GM21576 (cell line): ENCODE data around the gene HDAC11.
"Not testable (repeated sequence)": the region's sequence is repeated elsewhere in the genome, so short reads cannot be mapped to it uniquely, and the experiment has no call there.

Source experiments
- ATAC-seq: cut with Tn5 transposase; IDR thresholded peaks from one replicate; pipeline ENCODE4 v1.9.1; 2021; ENCODE audit warnings: mild to moderate bottlenecking, moderate library complexity; ENCODE audit not compliant: unreplicated experiment

HDAC11 gene

DNA sequence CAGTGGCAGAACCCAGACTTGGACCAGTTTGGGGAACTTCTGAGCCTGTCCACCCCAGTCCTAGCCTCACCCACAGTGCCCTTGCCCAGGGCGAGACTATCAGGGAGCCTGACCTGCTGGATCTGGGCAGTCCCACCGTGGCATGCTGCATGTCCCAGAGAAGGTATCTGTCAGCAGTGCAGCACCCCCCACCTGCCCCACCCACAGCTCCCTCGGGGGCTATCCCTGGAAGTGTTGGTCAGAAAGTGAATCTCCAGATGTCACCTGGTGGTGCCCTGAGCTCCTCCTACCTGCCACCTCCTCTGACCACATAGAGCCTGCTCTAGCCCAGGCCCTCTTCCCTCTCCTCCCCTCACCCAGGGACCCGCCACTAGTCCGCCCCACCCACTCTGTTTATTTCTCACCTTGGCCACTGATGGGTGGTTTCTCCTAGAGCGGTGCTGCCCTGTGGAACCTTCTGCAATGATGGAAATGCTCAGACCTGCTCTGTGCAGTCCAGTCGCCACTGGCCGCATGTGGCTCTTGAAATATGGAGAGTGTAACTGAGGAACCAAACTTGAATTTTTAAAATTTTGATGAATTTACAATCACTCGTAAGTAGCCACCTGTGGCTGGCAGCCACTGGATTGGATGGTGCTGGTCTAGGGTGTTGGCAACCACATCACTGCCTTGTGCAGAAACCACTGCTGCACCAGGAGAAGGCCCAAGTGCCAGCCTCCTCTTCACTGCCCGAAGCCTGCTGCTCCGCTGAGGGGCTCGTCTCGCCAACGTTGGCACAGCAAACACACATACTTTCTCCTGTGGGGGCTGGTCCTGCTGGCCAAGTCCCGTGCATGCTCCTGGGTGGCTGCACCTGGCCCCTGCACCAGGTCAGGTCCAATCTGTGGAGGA is 13.1 kb downstream of the HDAC11 start:
- ATAC-seq: no peak

DNA sequence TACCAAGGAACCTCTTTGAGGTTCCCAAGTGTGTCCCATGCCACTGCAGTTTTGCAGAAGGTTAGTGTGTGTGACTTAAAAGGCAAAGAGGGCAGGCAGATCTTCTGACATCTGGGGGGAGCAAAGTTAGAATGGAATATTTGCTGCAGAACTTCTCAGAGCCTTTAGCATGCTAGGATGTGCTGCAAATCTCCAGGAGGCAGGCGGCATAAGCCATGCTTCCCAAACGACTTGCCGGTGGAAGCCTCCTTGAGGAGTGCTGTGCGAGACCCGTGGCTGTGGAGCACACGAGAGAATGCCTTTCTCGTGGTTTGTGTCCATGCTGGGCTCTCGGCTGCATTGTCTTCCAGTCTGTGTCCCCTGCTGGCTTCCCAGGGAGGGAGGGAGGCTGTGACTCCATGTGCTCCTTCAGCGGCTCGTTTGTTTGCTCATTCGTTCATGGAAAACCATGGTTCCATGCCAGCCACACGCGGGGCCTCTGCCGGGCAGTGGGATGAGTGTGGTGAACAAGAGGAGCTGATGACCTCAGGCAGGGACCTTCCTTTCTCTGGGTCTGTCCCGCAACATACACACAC is 13.8 kb downstream of the HDAC11 start:
- ATAC-seq: no peak

DNA sequence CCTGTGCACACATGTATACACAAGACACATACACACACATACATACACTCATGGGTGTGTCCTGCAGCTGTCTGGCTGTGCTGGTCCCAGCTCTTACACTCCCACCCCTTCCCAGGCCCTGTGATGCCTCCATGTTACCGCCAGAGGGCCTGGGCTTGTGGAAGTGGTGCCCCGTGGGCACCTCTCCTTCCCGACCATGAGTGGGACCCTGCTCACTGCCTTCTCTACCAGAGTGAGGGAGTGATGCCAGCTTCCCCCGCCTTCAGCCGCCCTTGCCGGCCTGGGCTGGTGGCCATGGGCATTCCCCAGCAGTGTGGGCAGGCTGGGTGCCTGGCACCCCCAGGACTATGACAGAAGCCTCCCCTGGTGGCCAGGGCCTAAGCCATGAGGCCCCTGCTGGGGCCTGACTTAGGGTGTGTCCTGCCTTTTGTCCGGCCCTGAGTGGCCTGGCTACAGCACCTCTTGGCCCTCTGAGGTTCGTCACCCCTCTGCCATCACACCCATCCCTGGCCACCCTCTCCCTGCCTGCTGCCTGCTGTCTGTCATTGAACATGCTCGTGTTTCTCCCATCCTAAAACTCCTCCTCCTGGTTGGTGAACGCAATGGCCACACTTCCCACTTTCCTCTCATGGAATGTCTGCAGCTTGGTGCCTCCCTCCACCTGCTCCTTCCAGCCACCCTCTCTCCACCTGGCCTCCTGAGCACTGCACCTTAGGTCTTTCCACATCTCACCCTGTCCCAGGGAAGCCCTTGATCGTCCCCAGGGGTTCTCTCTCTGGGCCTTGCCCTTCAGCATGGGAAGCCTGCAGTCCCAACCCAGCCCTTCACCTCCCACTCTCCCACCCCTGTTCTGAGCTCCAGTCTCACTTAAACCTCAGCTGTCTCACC is 14.6 kb downstream of the HDAC11 start:
- ATAC-seq: no peak

DNA sequence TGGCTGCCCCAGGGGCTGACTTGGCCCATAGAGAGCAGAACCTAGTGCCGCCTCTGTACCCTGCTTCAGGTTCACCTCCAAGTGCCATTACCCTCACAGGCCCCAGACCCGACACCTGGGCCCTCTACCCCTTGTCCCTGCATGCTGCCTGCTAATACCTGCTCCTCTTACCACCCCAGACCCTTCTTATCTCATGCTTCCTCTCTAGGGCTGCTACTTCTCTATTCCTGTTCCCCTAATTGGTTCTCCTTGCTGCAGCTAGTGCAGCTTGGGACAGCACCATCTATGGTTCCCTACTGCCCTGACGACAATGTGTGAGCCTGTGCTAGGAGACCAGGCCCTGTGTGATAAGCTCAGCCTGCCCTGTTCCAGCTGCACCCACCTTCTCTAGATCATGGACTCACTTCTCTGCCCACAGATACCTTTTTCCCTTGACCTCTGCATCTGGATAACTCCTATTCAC is 15.3 kb downstream of the HDAC11 start:
- ATAC-seq: no peak

DNA sequence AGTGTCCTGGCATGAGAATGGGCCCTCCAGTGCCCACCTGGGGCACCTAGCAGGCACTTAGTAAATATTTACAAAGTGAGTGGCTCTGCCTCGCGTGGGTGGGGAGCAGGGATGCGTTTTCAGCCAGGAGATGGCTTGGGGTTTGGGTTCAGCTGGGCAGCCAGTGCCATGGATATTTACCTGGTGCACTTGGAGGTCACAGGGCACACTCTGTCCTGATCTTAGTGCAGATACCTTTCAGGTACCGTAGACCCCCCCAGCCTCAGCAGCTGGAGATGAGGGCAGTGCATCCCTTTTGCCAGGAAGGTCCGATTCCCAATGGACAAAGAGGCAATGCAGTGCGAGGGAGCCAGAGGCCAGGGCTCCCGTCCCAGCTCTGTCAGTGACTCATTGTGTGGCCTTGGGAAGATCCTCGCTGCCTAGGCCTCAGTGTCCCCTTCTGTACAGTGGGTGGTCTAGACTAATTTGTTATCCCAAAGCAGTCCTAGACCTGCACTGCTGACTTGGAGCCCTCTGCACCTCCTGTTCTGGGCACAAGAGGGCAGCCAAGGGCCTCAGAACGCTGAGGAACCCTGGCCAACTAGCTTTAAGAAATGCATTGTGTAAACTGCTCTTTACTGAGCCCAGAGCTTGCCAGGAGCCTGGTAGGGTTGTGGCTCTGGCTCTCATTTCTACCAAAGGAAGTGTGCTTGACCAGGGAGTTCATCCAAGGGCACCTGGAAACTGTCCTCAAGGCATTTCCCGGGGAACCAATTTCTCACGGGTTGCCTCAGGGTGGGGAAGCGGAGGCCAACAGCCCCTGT is 16.0 kb downstream of the HDAC11 start:
- ATAC-seq: peak; percentile 75

DNA sequence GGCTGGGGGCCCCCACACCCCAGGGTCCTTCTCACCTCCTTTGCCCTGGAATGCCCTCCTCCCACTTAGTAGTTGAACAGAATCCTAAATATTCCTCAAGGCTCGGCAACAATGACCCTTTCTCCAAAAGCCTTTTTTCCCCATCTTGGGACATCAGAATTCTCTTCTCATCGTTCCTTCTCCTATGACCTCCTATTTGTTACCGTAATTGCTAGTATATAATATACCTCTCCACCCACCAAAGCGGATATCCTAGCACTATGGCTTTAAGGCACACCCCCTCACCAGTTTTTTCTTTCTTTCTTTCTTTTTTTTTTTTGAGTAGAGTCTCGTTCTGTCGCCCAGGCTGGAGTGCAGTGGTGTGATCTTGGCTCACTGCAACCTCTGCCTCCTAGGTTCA is 16.8 kb downstream of the HDAC11 start:
- ATAC-seq: no peak

DNA sequence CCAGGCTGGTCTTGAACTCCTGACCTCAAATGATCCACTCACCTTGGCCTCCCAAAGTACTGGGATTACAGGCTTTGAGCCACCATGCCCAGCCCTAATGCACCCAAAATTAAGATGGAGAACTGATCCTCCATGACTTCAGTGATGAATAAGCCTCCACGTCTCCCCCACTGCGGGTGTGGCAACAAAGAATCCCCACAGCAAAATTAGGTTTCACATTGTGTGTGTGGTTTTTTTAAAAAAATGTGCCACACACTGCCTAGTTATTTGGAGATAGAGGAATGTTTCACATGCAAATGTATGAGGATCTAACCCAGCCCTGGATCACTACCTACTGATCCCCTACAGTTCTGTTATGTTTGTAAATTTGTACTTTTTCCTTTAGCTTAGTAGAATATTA is 17.3 kb downstream of the HDAC11 start:
- ATAC-seq: no peak

DNA sequence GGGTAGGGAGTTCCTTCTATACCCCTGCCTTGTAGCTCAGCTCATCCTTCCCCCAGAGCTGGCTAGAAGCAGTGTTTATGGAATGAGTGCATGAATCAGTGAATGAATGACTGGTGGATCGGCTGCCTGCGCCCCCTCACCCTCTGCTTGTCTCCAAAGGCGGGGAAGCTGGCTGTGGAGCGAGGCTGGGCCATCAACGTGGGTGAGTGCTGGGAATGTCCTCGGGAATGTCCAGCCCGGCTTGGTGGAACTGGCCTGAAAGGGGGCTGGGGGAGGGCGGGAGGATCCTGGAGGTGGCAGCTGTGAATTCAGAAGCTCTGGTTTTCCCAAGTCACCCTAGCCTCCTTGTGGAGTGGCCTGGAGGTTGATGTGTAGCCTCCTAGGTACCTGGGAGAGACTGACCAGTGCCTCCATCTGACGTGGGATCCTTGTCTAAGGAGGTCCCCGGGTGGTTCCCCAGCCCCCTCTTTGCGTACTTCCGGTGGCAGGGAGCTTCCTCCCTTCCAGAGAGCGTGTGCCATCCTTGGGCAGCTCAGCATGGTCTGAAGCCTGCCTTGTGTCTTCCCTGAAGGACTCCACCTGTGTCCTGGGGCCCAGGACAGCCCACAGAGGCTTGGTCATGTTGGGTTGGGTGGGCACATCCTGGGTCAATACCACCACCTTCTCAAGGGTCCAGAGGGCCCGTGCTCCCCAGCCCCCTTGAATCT is 18.4 kb downstream of the HDAC11 start:
- ATAC-seq: no peak

DNA sequence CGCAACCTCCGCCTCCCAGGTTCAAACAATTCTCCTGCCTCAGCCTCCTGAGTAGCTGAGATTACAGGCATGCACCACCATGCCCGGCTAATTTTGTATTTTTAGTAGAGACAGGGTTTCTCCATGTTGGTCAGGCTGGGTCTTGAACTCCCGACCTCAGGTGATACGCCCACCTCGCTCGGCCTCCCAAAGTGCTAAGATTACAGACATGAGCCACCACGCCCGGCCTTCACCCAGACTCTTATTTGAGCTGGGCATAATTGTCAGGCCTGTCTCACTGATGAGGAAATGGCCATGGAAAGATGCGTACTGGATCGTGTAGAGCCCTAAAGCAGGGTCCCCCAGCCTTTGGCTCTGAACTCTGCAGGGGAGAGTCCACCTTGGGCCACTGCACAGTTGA is 19.1 kb downstream of the HDAC11 start:
- not testable (repeated sequence) for ATAC-seq

DNA sequence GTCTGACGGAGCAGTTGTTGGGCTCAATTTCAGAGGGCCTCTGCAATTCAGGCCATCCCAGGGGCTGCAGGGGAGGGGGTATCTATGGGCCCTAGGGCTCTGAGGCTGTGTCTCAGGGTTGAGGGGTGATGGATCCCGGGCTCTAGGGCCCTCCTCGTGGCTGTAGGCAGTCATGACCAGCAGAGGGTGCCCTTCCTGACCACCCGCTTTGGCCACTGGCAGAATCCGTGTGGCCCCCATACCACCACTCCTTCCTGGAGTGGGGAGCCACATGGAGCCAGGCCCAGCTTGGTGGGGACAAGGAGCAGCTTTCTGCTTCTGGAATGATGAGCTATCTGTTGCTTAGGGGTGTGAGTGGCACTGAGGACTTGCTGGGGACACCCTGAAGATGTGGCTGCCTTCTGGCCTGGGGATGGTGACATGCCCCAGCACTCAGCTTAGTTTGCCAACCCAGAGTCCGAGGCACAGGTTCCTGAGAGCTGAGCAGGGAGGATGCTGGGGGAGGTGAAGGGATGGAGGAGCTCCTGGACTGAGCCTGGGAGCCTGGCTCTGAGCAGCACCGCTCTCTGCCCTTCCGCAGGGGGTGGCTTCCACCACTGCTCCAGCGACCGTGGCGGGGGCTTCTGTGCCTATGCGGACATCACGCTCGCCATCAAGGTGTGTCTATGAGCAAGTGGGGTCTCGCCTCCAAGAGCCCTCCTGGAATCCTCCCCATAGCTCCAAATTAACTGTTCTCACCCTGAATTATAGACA is 20.2 kb downstream of the HDAC11 start:
- no peak for ATAC-seq

DNA sequence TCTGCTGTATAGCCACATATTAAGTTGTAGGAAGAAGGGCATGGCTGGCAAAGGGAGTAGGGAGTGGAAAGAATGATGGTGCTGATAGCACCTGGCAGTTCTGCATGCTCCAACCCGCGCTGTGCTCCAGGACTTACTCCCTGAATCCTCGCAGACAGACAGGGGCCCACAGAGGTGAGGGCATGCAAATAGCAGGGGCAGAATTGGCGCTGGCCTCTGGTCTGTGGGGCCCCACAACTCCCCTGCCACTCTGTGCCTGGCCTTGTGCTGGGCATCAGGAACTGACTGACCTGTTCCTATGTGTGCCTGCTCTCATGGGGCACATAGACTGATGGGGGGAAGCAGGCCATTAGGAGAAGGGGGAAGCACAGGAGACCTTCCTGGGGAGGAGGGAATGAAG is 20.9 kb downstream of the HDAC11 start:
- no peak for ATAC-seq

DNA sequence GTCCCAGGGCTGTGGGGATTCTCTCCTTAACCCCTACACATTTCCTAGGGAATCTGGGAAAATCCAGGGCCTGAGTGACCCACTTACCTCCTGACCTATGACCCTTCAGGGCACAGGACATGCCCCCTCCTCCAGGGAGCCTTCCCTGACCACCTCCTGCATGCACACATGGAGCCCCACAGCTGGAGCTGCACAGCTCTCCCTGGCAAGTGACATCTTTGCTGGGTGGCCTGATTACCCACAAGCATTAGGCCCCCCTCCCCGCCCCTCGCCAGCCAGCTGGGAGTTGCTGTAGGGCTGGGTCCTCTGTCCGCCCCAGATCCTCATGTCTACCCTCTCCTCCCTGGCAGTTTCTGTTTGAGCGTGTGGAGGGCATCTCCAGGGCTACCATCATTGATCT is 21.4 kb downstream of the HDAC11 start:
- no peak for ATAC-seq

DNA sequence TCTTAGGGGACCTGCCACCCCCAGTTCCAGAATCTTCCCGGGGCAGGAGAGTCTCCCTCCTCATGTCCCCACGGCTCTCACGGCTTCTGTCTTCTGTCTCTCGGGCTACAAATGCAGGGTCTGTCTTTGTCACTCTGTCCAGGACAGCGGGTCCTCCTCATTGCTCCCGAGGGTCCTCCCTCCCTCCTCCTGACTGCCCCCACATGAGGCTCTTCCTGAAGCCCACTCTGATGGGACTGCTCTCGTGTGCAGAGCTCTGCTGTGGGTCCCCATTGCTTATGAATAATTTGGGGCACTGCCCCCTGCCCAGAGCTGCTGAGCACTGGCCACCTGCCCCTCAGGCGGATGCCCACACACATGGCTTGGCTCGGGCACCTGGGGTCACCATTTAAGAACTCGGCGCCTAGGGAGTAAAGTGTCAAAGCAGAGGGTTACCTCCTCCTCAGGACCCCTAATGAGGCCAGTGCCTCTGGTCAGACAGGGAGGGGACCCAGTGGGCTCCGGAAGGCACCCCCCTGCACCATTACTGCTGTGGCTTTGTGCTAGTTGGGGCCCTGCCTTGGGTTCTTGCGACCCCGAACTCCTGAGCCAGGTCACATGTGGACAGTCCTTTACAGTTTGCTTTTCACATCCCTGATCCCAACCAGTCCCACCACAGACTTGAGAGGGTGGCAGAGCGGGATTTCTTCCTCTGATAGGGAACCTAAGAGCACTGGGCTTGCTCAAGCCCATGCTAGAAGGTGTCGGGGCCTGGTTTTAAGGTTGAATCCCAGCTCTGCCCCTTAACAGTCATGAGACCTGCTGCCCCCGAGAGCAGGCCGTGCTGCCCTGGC is 22.1 kb downstream of the HDAC11 start:
- ATAC-seq: no peak

DNA sequence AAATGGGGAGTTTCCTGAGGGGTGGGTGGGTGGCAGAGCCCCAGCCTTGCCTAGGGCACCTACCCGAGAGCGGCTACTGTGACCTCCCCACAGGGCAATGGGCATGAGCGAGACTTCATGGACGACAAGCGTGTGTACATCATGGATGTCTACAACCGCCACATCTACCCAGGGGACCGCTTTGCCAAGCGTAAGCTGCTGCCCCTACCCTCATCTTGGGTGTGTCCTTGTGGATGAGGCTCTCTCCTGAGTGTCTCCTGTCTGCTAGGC is 22.6 kb downstream of the HDAC11 start:
- ATAC-seq: no peak

DNA sequence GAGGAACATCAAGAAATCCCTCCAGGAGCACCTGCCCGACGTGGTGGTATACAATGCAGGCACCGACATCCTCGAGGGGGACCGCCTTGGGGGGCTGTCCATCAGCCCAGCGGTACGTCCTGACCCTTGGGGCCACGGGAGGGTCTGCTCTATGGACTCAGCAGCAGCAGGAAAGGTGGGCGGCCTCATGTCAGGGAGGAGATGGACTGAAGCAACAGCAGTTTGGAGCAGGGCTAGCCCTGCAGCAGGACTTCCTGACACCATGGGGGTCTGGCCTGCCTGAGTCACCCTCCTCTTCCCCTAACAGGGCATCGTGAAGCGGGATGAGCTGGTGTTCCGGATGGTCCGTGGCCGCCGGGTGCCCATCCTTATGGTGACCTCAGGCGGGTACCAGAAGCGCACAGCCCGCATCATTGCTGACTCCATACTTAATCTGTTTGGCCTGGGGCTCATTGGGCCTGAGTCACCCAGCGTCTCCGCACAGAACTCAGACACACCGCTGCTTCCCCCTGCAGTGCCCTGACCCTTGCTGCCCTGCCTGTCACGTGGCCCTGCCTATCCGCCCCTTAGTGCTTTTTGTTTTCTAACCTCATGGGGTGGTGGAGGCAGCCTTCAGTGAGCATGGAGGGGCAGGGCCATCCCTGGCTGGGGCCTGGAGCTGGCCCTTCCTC is 24.2 kb downstream of the HDAC11 start:
- no peak for ATAC-seq

DNA sequence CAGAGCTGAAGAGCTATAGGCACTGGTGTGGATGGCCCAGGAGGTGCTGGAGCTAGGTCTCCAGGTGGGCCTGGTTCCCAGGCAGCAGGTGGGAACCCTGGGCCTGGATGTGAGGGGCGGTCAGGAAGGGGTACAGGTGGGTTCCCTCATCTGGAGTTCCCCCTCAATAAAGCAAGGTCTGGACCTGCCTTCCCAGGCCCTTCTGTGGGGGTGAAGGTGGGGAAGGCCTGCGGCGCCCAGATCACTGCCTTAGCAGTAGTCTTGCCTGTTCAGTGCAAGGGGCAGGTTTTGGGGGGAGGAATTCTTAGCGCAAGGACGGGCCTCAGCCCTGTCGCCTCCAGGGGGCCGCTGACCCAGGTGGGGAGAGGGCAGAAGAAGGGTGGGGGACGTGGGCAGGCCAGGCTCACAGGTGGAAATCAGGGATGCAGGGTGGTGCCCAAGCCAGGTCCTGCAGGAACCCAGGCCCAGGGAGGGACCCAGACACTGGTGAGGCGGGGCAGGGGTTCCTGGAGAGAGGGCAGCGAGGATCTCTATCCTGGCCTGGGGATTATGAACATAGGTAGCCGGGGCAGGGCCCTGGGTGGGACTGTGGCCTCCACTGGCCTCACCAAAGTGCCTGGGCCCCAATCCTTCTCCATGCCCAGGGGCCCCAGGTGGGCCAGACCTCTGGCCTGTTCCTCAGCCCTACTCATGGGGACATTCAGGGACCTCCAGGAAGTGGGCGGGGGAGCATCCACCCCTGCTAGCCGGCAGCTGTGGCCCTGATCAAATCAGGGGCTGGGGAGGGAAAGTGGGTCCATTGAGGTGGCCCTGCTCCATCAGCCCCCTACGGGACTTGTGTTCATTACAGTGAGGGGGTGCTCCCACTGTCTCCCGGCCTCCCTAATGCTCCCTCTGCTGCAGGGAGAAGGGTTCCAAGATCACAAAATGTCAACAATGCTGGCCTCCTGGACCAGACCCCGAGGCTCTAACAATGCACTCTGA is 25.3 kb downstream of the HDAC11 start:
- no peak for ATAC-seq

DNA sequence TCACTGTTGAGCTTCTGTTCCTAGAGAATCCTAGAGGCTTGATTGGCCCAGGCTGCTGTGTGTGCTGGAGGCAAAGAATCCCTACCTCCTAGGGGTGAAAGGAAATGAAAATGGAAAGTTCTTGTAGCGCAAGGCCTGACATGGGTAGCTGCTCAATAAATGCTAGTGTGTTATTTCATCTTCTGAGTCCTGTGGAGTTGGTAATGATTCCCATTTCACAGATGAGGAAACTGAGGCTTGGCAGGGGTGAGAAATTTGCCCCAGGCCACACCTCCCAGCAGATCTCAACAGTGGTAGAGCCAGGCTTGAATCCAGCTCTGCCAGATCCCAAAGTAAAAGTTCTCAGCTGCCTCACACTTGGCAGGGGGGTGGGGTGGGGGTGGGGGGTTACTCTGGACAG is 26.1 kb downstream of the HDAC11 start:
- no peak for ATAC-seq
